Measurements from ENCODE around the gene PAIP2. TPM values are rescaled to one million over a fixed set of nuclear protein-coding genes. Genes with fewer than 3 reads are reported as not detected.
A peak's percentile ranks its signal among the peaks of the same experiment; 100 is the strongest.

Gene PAIP2
- total and polyA plus RNA-seq, 7 donors: 70.7 to 146 (median 98.0) TPM

DNA sequence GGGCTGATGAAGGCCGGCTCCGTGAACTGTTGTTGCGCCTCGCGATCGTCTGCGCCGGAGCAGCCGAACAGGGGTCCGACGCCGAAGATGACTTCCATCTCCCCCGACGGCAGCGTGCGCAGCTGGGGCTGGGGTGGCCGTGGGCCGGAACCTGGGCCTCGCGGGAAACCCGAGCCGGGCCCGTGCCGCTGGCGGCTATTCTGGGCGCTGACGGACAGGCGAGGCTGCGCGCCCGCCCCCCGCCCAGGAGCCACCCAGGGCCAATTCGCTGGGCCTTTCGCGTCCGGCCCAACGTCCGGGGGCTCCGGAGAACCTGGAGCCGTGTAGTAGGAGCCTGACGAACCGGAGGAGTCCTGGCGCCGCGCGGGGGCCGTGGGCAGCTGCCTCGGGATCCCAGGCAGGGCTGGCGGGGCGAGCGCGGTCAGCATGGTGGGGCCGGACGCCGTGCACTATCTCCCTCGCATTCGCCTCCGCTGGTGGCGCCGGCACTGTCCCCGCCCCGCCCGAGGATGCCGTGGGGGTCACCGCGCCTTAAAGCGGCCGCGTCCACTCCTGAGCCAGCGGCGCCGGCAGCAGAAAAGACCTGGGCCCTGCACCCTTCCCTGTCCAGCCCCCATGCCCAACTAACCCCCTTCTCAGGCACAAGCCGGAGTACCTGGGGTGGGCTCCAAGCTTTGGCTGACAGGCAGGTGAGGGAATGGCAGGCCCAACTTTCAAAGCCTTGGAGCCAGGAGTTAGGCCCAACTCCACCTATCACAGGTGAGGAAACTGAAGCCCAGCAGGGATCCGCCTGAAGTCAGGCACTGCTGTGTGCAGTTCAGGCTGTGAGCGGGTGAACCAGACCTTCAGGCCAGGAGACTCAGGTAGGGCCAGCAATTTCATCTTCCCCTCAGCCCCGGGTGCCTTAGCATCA lies 53.3 kb downstream of the PAIP2 start, which contains the start of gene PROB1:
TSS of gene PROB1 (minus strand) at position 451 of the 913 bp plus-strand sequence. CDS start at position 428, 23 bp downstream.
- Histone ChIP-seq H3K9me3 (no peaks in the 10 kb centered on the region), H3K27me3 (peaks cover 29 to 50% (median 39%) of the 10 kb centered on the region in 3 donors), H3K27ac (peak within 1 kb of the TSS in 2 of 4 donors; percentile 16 to 81), H3K36me3 (no peaks in the 10 kb centered on the region), H3K4me3 (peak within 1 kb of the TSS; percentile 7 to 45 (median 38)), H3K4me1 (peaks cover 0 to 35% (median 32%) of the 10 kb centered on the region in 4 donors)
- no peak for DNase-seq
- no peak for TF ChIP-seq EP300 (IDR thresholded peaks at IDR 0.05)
- TF ChIP-seq CTCF (IDR thresholded peaks at IDR 0.05): no peak
- TF ChIP-seq POLR2A (IDR thresholded peaks at IDR 0.05): no peak
- no peak for TF ChIP-seq POLR2AphosphoS5 (IDR thresholded peaks at IDR 0.05)
- 57 to 67% methylated on average over 76 of the region's 76 CpGs for WGBS, 2 donors
- intact Hi-C loops (cut with DNase I): no loop called here

- H3K36me3 ChIP-seq: no peaks in the 10 kb centered on the region
- no peak for DNase-seq
- intact Hi-C loops (cut with DNase I): no loop called here
- H3K27me3 ChIP-seq: peaks cover 29 to 50% (median 39%) of the 10 kb centered on the region in 3 donors
- H3K4me3 ChIP-seq: no peak overlapping the region
- WGBS, 2 donors: 85 to 87% methylated on average over 8 of the region's 8 CpGs
- TF ChIP-seq POLR2A (IDR thresholded peaks at IDR 0.05): no peak
- TF ChIP-seq POLR2AphosphoS5 (IDR thresholded peaks at IDR 0.05): no peak
- H3K4me1 ChIP-seq: peaks cover 0 to 35% (median 32%) of the 10 kb centered on the region in 4 donors
- peak overlapping the region in 1 of 4 donors; percentile 81 for H3K27ac ChIP-seq
- H3K9me3 ChIP-seq: no peaks in the 10 kb centered on the region
Measured at GRCh38 chr5:139395844-139396640, 54.4 kb downstream of the PAIP2 start.

- H3K4me1 ChIP-seq: peaks cover 0 to 35% (median 32%) of the 10 kb centered on the region in 4 donors
- peaks cover 29 to 49% (median 39%) of the 10 kb centered on the region in 3 donors for H3K27me3 ChIP-seq
- intact Hi-C loops (cut with DNase I): no loop called here
- TF ChIP-seq EP300 (IDR thresholded peaks at IDR 0.05): no peak
- TF ChIP-seq POLR2AphosphoS5 (IDR thresholded peaks at IDR 0.05): no peak
- TF ChIP-seq CTCF (IDR thresholded peaks at IDR 0.05): no peak
- no peak for TF ChIP-seq POLR2A (IDR thresholded peaks at IDR 0.05)
- H3K27ac ChIP-seq: no peak overlapping the region
- no peaks in the 10 kb centered on the region for H3K36me3 ChIP-seq
- H3K4me3 ChIP-seq: no peak overlapping the region
- WGBS, 2 donors: 95% methylated on average over 8 of the region's 8 CpGs
- H3K9me3 ChIP-seq: no peaks in the 10 kb centered on the region
- no peak for DNase-seq
Measured at GRCh38 chr5:139396691-139397090, 55.0 kb downstream of the PAIP2 start.

GRCh38 chr5:139397921-139398320 lies 56.3 kb downstream of the PAIP2 start:
- Histone ChIP-seq H3K36me3 (no peaks in the 10 kb centered on the region), H3K27ac (peak overlapping the region in 1 of 4 donors; percentile 10), H3K27me3 (peaks cover 21 to 37% (median 31%) of the 10 kb centered on the region in 3 donors), H3K4me3 (no peak overlapping the region), H3K9me3 (no peaks in the 10 kb centered on the region), H3K4me1 (peaks cover 0 to 25% (median 23%) of the 10 kb centered on the region in 4 donors)
- WGBS, 2 donors: 48 to 62% methylated on average over 6 of the region's 6 CpGs
- DNase-seq: no peak
- intact Hi-C loops (cut with DNase I): no loop called here
- no peak for TF ChIP-seq EP300 (IDR thresholded peaks at IDR 0.05)
- TF ChIP-seq CTCF (IDR thresholded peaks at IDR 0.05): no peak
- no peak for TF ChIP-seq POLR2AphosphoS5 (IDR thresholded peaks at IDR 0.05)
- no peak for TF ChIP-seq POLR2A (IDR thresholded peaks at IDR 0.05)
